Adrenal gland (tissue), 5 donors: Measurements from ENCODE around the gene SPDYE1.

Experiments
- POLR2A ChIP-seq, 2 donors: fragments of 450-650 bp; IDR thresholded peaks; one replicate each; pipeline ENCODE4 v1.6.1; 2017; ENCODE audit warnings: antibody characterized with exemption in 2 of 2, mild to moderate bottlenecking in 2 of 2, moderate library complexity in 1 of 2
- TF ChIP-seq, protein P1 (sequence below), 6 experiments: fragments of 450-650 bp in 4 of 6; fragments of 200-600 bp in 2 of 6; sonication (generic) in 1 of 6; IDR thresholded peaks; 1 replicate in 5 of 6; 2 replicates in 1 of 6; pipeline versions ENCODE4 v1.5.1 to v1.8.0; 2016 to 2021; ENCODE audit warnings: antibody characterized with exemption in 6 of 6, mild to moderate bottlenecking in 2 of 6, moderate library complexity in 1 of 6
- donor health status: DM: no; HTN: no; CAD: no.

DNA sequence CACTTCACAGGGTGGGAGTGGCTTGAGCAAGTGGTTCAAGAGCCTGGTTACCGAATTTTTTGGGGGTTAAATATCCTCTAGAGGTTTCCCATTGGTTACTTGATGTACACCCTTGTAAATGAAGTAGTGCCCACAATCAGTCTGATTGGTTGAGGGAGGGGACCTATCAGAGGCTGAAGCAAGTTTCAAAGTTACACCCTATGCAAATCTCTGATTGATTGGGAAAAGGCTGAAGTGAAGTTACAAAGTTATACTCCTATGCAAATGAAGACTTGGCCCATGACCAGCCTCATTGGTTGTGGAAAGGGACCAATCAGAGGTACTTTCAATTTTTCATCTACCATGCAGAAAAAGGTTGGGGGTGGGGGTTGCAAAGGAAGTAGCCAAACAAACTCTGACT, 36.8 kb upstream of the SPDYE1 start:
- TF ChIP-seq, protein P1, sequence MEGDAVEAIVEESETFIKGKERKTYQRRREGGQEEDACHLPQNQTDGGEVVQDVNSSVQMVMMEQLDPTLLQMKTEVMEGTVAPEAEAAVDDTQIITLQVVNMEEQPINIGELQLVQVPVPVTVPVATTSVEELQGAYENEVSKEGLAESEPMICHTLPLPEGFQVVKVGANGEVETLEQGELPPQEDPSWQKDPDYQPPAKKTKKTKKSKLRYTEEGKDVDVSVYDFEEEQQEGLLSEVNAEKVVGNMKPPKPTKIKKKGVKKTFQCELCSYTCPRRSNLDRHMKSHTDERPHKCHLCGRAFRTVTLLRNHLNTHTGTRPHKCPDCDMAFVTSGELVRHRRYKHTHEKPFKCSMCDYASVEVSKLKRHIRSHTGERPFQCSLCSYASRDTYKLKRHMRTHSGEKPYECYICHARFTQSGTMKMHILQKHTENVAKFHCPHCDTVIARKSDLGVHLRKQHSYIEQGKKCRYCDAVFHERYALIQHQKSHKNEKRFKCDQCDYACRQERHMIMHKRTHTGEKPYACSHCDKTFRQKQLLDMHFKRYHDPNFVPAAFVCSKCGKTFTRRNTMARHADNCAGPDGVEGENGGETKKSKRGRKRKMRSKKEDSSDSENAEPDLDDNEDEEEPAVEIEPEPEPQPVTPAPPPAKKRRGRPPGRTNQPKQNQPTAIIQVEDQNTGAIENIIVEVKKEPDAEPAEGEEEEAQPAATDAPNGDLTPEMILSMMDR (IDR thresholded peaks at IDR 0.05): no peak
- no peak for TF ChIP-seq POLR2A (IDR thresholded peaks at IDR 0.05)
